ENCODE measurements around the gene RGMA.

Gene RGMA

DNA sequence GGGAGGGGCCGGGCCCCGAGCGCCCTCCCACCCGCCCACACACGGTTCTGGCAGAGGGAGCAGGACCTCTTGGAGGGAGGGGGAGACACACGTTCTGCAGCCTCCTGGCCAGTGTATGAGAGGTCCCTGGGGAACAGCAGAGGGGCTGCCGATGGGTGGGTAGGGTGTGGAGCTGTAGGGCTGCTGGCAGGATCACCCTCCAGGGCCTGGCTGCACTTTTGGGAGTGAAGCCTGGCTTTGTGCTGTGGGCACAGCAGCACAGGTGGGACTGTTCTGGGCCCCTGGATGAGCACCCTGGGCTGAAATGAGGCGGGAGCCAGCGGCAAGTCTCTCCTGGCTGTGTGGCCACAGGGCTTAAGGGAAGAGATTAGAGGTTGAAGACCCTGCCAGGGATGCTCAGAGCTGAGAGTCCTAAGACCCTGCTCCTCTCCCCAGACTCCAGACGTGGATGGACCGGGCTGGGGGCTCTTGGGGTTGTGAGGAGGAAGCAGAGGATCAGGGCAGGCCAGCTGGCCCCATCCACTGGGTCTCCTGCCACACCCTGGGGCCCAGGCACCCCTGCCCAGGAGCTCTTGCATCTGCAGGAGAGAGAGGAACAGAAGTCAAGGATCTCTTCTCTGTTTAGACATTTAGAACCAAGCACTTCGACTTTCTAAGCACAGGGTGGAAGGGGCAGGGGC lies 45.2 kb downstream of the RGMA start:
- no peak for TF ChIP-seq GATA2 (IDR thresholded peaks at IDR 0.05; ENCODE audit: low read depth, low read length)
- no peak for TF ChIP-seq GATA3 (IDR thresholded peaks at IDR 0.05; ENCODE audit: low read depth, low read length)

DNA sequence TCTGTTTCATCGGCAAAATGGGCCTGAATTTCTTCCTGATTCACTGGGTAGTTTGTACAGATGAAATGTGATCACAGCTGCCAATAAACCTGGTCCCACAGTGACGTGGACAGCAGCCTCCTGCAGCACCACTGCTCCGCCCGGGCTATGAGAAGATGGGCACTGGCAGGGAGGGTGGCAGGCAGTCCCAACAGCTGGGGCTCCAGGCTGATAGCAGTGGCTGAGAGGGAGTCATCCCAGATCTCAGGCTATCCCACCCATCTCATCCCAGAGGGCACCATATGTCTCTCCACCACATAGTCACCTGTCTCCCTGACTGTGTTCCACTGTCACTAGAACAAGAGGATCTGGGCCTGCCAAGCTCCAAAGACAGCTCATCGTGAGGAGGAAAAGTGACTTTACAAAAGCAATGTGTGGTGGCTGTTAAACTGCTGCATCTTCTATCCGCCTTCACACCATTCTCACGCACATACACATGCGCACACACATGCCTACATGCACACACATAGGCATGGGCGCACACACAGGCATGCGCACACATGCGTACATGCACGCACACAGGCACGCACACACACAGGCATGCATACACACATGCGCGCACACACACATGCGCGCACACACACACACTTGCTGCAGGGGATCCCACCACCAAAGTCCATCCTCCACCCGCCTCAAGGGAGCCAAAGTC lies 46.2 kb downstream of the RGMA start:
- TF ChIP-seq GATA2 (IDR thresholded peaks at IDR 0.05; ENCODE audit: low read depth, low read length): no peak
- TF ChIP-seq GATA3 (IDR thresholded peaks at IDR 0.05; ENCODE audit: low read depth, low read length): no peak

- no peak for TF ChIP-seq GATA3 (IDR thresholded peaks at IDR 0.05; ENCODE audit: low read depth, low read length)
- no peak for TF ChIP-seq GATA2 (IDR thresholded peaks at IDR 0.05; ENCODE audit: low read depth, low read length)
These were observed 46.8 kb downstream of the RGMA start for GRCh38 chr15:93042211-93042610.

DNA sequence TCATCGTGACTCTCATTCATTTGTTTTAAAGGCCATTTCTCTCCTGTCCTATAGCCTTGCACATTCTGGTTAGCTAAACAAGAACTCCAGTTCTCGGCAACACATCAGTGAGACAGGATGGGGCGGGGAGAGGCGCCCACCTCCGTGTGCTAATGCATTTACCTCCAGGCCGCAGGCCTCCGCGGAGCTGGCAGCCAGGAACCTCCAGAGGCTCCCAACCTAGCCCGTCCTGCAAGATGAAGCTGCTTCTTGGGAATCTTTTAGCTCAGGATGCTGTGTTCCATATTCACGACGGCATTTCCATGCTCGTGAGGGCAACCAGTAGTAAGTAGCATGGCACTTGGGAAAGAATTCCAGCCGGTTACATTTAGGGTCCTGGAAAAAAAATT lies 47.9 kb downstream of the RGMA start:
- TF ChIP-seq GATA3 (IDR thresholded peaks at IDR 0.05; ENCODE audit: low read depth, low read length) (no peak), GATA2 (IDR thresholded peaks at IDR 0.05; ENCODE audit: low read depth, low read length) (no peak)

- TF ChIP-seq GATA2 (IDR thresholded peaks at IDR 0.05; ENCODE audit: low read depth, low read length) (no peak), GATA3 (IDR thresholded peaks at IDR 0.05; ENCODE audit: low read depth, low read length) (no peak)
These were observed 48.5 kb downstream of the RGMA start for GRCh38 chr15:93040288-93041158.

DNA sequence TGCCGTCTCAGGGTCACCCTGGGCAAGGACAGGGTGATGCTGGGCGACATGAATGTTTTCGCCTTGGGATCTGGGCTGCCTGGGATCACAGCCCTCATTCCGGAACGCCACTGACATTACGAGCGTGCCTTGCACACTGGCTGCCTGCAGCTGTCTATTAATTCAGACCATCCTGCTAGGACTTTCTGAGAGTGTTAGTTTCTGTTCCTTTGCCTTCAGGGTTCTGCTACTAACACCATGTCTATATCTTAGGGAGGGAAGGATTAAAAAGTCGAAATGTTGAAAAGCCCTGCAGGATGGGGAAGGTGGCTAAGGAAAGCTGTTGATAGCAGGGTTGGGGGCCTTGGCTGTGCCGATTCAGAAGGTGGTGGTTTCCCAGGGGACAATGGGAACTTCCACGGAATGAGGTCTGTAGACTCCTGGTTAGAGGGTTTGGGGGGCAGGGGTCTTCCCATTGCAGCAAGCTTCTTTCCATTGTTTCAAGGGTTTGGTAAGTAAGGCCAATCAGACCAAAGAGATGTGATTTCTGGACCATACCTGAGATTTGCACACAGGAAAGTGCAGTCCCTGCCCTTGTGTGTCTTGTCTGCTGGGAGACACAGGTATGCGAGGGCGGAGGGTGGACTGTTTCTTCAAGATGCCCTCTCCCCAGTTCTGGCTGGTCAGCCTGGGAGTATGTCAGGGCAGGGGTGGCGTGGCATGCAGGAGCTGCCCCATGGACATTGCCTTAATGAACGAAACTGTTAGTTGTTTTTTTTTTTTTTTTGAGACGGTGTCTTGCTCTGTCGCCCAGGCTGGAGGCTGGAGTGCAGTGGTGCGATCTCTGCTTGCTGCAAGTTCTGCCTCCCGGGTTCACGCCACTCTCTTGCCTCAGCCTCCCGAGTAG lies 50.9 kb downstream of the RGMA start:
- TF ChIP-seq GATA3 (IDR thresholded peaks at IDR 0.05; ENCODE audit: low read depth, low read length) (no peak), GATA2 (IDR thresholded peaks at IDR 0.05; ENCODE audit: low read depth, low read length) (no peak)

GRCh38 chr15:93036951-93037819 lies 51.8 kb downstream of the RGMA start:
- no peak for TF ChIP-seq GATA2 (IDR thresholded peaks at IDR 0.05; ENCODE audit: low read depth, low read length)
- TF ChIP-seq GATA3 (IDR thresholded peaks at IDR 0.05; ENCODE audit: low read depth, low read length): no peak

DNA sequence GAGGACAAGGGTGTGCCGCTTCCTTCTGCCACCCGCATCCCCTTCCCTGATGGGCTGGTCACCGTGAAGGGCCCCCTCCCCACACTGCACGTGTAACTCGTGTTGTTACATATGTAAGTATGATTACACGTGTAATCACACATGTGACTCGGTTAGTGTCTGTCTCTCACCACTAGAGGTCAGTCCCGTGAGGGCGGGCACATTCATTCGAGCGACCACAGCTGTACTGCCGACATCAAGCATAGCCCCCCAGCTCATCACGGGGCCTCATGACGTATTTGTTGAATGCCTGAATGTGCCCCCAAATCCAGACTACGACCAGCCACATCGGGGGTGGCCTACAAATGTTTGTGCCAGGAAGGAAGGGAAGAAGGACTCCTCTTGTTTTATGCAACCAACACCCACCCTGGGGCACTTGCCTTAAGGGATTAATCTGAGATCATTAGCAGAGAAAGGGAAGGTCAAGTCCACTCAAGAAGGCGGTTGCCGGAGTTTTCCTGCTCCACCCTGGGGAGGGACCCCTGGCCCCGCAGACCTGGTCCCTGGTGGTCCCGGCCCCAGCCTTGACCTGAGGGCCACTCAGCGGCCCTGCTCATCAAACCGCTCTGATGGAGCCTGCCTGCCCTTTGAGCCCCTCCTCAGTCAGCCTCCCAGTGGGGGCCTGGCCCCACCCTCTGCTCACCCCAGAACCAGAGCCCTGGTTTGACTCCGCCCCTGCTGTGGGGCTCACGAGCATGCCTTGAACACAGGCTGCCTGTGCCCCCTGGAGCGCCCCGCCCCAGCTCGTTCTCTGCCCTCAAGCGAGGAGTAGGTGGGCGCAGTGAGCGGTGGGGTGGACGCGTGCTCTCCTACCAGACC lies 52.8 kb downstream of the RGMA start:
- TF ChIP-seq GATA3 (IDR thresholded peaks at IDR 0.05; ENCODE audit: low read depth, low read length) (no peak), GATA2 (IDR thresholded peaks at IDR 0.05; ENCODE audit: low read depth, low read length) (no peak)

GRCh38 chr15:93035092-93035915 lies 53.7 kb downstream of the RGMA start:
- TF ChIP-seq GATA2 (IDR thresholded peaks at IDR 0.05; ENCODE audit: low read depth, low read length) (no peak), GATA3 (IDR thresholded peaks at IDR 0.05; ENCODE audit: low read depth, low read length) (no peak)

GRCh38 chr15:93034512-93034911 lies 54.5 kb downstream of the RGMA start:
- TF ChIP-seq GATA3 (IDR thresholded peaks at IDR 0.05; ENCODE audit: low read depth, low read length) (no peak), GATA2 (IDR thresholded peaks at IDR 0.05; ENCODE audit: low read depth, low read length) (no peak)

GRCh38 chr15:93033434-93034045 lies 55.5 kb downstream of the RGMA start:
- TF ChIP-seq GATA2 (IDR thresholded peaks at IDR 0.05; ENCODE audit: low read depth, low read length): no peak
- TF ChIP-seq GATA3 (IDR thresholded peaks at IDR 0.05; ENCODE audit: low read depth, low read length): no peak

All from SH-SY5Y (cell line).